Liver (tissue), 9 donors: ENCODE measurements around the gene LYST. TPM values are rescaled to one million over a fixed set of nuclear protein-coding genes. Genes with fewer than 3 reads are reported as not detected.

Experiments
- DNase-seq: peaks from one replicate; pipeline ENCODE4 v3.0.0-alpha.2; 2017; ENCODE audit warnings: low spot score
- H3K27ac ChIP-seq, 2 donors: one replicate each; pipeline ENCODE4 v1.7.0; 2013; ENCODE audit warnings: inconsistent platforms in 2 of 2, low read length in 2 of 2, control low read depth in 1 of 2, low read depth in 1 of 2, mild to moderate bottlenecking in 1 of 2
- H3K27me3 ChIP-seq, 4 donors: one replicate each; pipeline versions ENCODE4 v1.6.1 to v1.7.0; 2013; ENCODE audit warnings: low read length in 3 of 4, inconsistent platforms in 1 of 4, mild to moderate bottlenecking in 1 of 4, moderate library complexity in 1 of 4; ENCODE audit not compliant: control insufficient read depth in 4 of 4, insufficient read depth in 4 of 4
- H3K36me3 ChIP-seq, 4 donors: one replicate each; pipeline versions ENCODE4 v1.6.1 to v1.7.0; 2013; ENCODE audit warnings: low read length in 3 of 4, mild to moderate bottlenecking in 3 of 4, low read depth in 1 of 4, moderate library complexity in 1 of 4; ENCODE audit not compliant: control insufficient read depth in 4 of 4, insufficient read depth in 3 of 4
- H3K4me1 ChIP-seq, 4 donors: one replicate each; pipeline versions ENCODE4 v1.6.1 to v1.7.0; 2013; ENCODE audit warnings: low read length in 3 of 4, mild to moderate bottlenecking in 3 of 4, moderate library complexity in 1 of 4; ENCODE audit not compliant: control insufficient read depth in 4 of 4, insufficient read depth in 4 of 4
- H3K4me3 ChIP-seq, 3 donors: one replicate each; pipeline versions ENCODE4 v1.6.1 to v1.7.0; 2013; ENCODE audit warnings: low read length in 3 of 3, control low read depth in 1 of 3, low read depth in 1 of 3, mild to moderate bottlenecking in 1 of 3
- H3K9ac ChIP-seq, 2 donors: one replicate each; pipeline ENCODE4 v1.7.0; 2013; ENCODE audit warnings: low read length in 2 of 2, mild to moderate bottlenecking in 2 of 2, moderate library complexity in 2 of 2, control low read depth in 1 of 2, low read depth in 1 of 2
- H3K9me3 ChIP-seq, 4 donors: one replicate each; pipeline versions ENCODE4 v1.6.1 to v1.7.0; 2013; ENCODE audit warnings: low read length in 3 of 4; ENCODE audit not compliant: control insufficient read depth in 4 of 4
- EGR1 ChIP-seq, 2 donors: IDR thresholded peaks; 2 replicates each; pipeline ENCODE4 v1.6.1; 2016 to 2018; ENCODE audit warnings: antibody characterized with exemption in 2 of 2, low read depth in 2 of 2
- FOXA1 ChIP-seq: IDR thresholded peaks from 2 replicates; pipeline ENCODE4 v1.6.1; 2016; ENCODE audit warnings: antibody characterized with exemption
- FOXA2 ChIP-seq: IDR thresholded peaks from 2 replicates; pipeline ENCODE4 v1.6.1; 2016; ENCODE audit warnings: antibody characterized with exemption
- GABPA ChIP-seq, 2 donors: IDR thresholded peaks in 1 of 2; conservative IDR thresholded peaks in 1 of 2; 2 replicates each; pipeline ENCODE4 v1.6.1; 2016; ENCODE audit warnings: antibody characterized with exemption in 2 of 2, mild to moderate bottlenecking in 1 of 2, moderate library complexity in 1 of 2
- HNF4A ChIP-seq, 2 donors: conservative IDR thresholded peaks; 2 replicates each; pipeline ENCODE4 v1.6.1; 2016; ENCODE audit warnings: antibody characterized with exemption in 2 of 2, mild to moderate bottlenecking in 2 of 2
- HNF4G ChIP-seq: IDR thresholded peaks from 2 replicates; pipeline ENCODE4 v1.6.1; 2016; ENCODE audit warnings: antibody characterized with exemption
- JUND ChIP-seq, 2 donors: IDR thresholded peaks; 2 replicates each; pipeline ENCODE4 v1.6.1; 2016; ENCODE audit warnings: antibody characterized with exemption in 2 of 2
- NR2F2 ChIP-seq: IDR thresholded peaks from 2 replicates; pipeline ENCODE4 v1.6.1; 2016; ENCODE audit warnings: antibody characterized with exemption
- RXRA ChIP-seq, 2 donors: IDR thresholded peaks; 2 replicates each; pipeline ENCODE4 v1.6.1; 2017 to 2018; ENCODE audit warnings: antibody characterized with exemption in 2 of 2, mild to moderate bottlenecking in 1 of 2
- SP1 ChIP-seq: IDR thresholded peaks from 2 replicates; pipeline ENCODE4 v1.6.1; 2018; ENCODE audit warnings: antibody characterized with exemption, mild to moderate bottlenecking
- TAF1 ChIP-seq: conservative IDR thresholded peaks from 2 replicates; pipeline ENCODE4 v1.6.1; 2016; ENCODE audit warnings: antibody characterized with exemption, mild to moderate bottlenecking
- YY1 ChIP-seq: IDR thresholded peaks from 2 replicates; pipeline ENCODE4 v1.6.1; 2016; ENCODE audit warnings: antibody characterized with exemption, mild to moderate bottlenecking
- WGBS: extraction: QIAGEN DNeasy Blood & Tissue Kit; methylation state at CpG from one replicate; pipeline ENCODE4 v1.1.7; 2013; 5-methylcytosine and 5-hydroxymethylcytosine counted together
- polyA plus RNA-seq, 2 donors: library from polyadenylated mRNA; stranded (reverse) in 1 of 2; unstranded in 1 of 2; fragments of 200-250 nt in 1 of 2; fragments of >200 nt in 1 of 2; fragmentation: Nextera tagmentation in 1 of 2; extraction: Ambion mirVana in 1 of 2; gene quantifications; one replicate each; pipeline versions ENCODE4 v1.2.1 to v1.2.3, GENCODE V29; 2013 to 2015
- total RNA-seq, 2 donors: library from RNA; depleted of rRNA; stranded (reverse); fragments of >200 nt; gene quantifications; one replicate each; pipeline ENCODE4 v1.2.3, GENCODE V29; 2014
- TF ChIP-seq, protein P1 (sequence below): IDR thresholded peaks from 2 replicates; pipeline ENCODE4 v1.6.1; 2016; ENCODE audit warnings: antibody characterized with exemption, mild to moderate bottlenecking
- TF ChIP-seq, protein P2 (sequence below): IDR thresholded peaks from 2 replicates; pipeline ENCODE4 v1.6.1; 2016; ENCODE audit warnings: antibody characterized with exemption
- TF ChIP-seq, protein P3 (sequence below): IDR thresholded peaks from 2 replicates; pipeline ENCODE4 v1.6.1; 2016; ENCODE audit warnings: antibody characterized with exemption
- TF ChIP-seq, protein P4 (sequence below): IDR thresholded peaks from 2 replicates; pipeline ENCODE4 v1.6.1; 2016; ENCODE audit warnings: antibody characterized with exemption
- donor health status: healthy.
- donor health status: healthy.
- donor health status: healthy.
- donor health status: healthy.
- donor health status: healthy.

The LYST gene
- total and polyA plus RNA-seq, 4 donors, result 3.4 to 45.9 (median 14.2) TPM

DNA sequence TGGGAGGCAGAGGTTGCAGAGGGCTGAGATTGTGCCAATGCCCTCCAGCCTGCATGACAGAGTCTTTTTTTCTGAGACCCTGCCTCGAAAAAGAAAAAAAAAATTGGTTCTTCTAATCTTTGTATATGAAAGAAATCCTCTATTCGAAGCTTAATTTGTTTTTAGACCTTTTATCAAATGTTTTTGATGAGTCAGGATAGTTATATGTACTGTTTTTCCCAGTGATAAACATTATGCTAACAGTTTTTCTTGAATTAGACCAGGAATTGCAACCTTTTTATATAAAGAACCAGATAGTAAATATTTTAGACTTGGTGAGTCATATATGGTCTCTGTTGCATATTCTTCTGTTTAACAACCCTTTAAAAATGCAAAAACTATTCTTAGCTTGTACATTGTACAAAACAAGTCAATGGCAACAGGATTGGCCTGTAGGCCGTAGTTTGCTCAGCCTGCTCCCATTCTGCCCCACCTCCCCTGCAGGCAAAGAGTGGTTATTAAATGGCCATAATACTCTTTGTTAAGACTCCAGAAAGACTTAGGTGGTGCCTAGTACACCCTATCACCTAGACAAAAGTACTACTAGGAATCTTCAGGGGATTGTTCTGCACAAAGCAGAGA lies 45.2 kb downstream of the LYST start:
- no peak overlapping the region for H3K27ac ChIP-seq
- H3K4me1 ChIP-seq, result peaks cover 2 to 8% (median 7%) of the 10 kb centered on the region in 4 donors
- H3K4me3 ChIP-seq, result no peak overlapping the region
- H3K9me3 ChIP-seq, result no peaks in the 10 kb centered on the region
- H3K36me3 ChIP-seq, result no peaks in the 10 kb centered on the region
- 90% methylated on average over 3 of the region's 3 CpGs for WGBS
- no peaks in the 10 kb centered on the region for H3K27me3 ChIP-seq
- DNase-seq, result no peak
- H3K9ac ChIP-seq, result no peak overlapping the region
- no peak for TF ChIP-seq JUND (IDR thresholded peaks at IDR 0.05)
- no peak for TF ChIP-seq FOXA1
- no peak for TF ChIP-seq SP1
- no peak for TF ChIP-seq FOXA2
- TF ChIP-seq RXRA (IDR thresholded peaks at IDR 0.05), result no peak
- TF ChIP-seq EGR1 (IDR thresholded peaks at IDR 0.05; ENCODE audit: low read depth in 2 of 2), result no peak
- TF ChIP-seq, protein P1, sequence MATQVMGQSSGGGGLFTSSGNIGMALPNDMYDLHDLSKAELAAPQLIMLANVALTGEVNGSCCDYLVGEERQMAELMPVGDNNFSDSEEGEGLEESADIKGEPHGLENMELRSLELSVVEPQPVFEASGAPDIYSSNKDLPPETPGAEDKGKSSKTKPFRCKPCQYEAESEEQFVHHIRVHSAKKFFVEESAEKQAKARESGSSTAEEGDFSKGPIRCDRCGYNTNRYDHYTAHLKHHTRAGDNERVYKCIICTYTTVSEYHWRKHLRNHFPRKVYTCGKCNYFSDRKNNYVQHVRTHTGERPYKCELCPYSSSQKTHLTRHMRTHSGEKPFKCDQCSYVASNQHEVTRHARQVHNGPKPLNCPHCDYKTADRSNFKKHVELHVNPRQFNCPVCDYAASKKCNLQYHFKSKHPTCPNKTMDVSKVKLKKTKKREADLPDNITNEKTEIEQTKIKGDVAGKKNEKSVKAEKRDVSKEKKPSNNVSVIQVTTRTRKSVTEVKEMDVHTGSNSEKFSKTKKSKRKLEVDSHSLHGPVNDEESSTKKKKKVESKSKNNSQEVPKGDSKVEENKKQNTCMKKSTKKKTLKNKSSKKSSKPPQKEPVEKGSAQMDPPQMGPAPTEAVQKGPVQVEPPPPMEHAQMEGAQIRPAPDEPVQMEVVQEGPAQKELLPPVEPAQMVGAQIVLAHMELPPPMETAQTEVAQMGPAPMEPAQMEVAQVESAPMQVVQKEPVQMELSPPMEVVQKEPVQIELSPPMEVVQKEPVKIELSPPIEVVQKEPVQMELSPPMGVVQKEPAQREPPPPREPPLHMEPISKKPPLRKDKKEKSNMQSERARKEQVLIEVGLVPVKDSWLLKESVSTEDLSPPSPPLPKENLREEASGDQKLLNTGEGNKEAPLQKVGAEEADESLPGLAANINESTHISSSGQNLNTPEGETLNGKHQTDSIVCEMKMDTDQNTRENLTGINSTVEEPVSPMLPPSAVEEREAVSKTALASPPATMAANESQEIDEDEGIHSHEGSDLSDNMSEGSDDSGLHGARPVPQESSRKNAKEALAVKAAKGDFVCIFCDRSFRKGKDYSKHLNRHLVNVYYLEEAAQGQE, result no peak
- TF ChIP-seq HNF4G, result no peak
- TF ChIP-seq, protein P2, sequence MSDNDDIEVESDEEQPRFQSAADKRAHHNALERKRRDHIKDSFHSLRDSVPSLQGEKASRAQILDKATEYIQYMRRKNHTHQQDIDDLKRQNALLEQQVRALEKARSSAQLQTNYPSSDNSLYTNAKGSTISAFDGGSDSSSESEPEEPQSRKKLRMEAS, result no peak
- TF ChIP-seq NR2F2, result no peak
- no peak for TF ChIP-seq HNF4A (conservative IDR thresholded peaks at IDR 0.05)
- TF ChIP-seq, protein P3, sequence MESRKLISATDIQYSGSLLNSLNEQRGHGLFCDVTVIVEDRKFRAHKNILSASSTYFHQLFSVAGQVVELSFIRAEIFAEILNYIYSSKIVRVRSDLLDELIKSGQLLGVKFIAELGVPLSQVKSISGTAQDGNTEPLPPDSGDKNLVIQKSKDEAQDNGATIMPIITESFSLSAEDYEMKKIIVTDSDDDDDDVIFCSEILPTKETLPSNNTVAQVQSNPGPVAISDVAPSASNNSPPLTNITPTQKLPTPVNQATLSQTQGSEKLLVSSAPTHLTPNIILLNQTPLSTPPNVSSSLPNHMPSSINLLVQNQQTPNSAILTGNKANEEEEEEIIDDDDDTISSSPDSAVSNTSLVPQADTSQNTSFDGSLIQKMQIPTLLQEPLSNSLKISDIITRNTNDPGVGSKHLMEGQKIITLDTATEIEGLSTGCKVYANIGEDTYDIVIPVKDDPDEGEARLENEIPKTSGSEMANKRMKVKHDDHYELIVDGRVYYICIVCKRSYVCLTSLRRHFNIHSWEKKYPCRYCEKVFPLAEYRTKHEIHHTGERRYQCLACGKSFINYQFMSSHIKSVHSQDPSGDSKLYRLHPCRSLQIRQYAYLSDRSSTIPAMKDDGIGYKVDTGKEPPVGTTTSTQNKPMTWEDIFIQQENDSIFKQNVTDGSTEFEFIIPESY, result no peak
- TF ChIP-seq TAF1, result no peak
- TF ChIP-seq GABPA (IDR thresholded peaks at IDR 0.05 in 1 of 2, conservative IDR thresholded peaks at IDR 0.05 in 1 of 2), result no peak
- no peak for TF ChIP-seq YY1

DNA sequence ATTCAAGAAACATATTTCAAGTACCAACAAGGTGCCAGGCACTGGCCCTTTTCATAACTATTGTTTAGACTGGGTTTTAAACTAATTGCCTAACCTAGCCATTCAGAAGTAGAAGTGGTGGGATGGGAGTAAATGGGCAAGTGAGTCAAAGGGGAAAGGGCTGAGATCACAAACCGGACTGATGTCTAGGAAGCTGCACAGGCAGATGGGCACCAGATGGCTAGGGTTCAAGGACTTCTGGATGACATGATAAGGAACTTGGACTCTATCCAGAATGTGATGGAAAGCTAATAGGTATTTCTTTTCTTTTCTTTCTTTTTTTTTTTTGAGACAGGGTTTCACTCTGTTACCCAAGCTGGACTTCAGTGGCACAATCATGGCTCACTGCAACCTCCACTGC lies 46.6 kb downstream of the LYST start:
- Histone ChIP-seq H3K36me3 (no peaks in the 10 kb centered on the region), H3K9ac (no peak overlapping the region), H3K27ac (no peak overlapping the region), H3K27me3 (no peaks in the 10 kb centered on the region), H3K4me1 (peaks cover 0 to 2% (median under 1%) of the 10 kb centered on the region in 4 donors), H3K9me3 (no peaks in the 10 kb centered on the region), H3K4me3 (no peak overlapping the region)
- WGBS, result 71% methylated on average over 1 of the region's 1 CpG
- TF ChIP-seq HNF4G (no peak), FOXA1 (no peak), TAF1 (no peak), NR2F2 (no peak), HNF4A (conservative IDR thresholded peaks at IDR 0.05) (peak in 1 of 2 donors; percentile 8)
- TF ChIP-seq, protein P4, sequence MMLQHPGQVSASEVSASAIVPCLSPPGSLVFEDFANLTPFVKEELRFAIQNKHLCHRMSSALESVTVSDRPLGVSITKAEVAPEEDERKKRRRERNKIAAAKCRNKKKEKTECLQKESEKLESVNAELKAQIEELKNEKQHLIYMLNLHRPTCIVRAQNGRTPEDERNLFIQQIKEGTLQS, result no peak
- DNase-seq, result no peak
